ENCODE results near the gene PANK2. TPM values are rescaled to one million over a fixed set of nuclear protein-coding genes. Genes with fewer than 3 reads are reported as not detected.
A peak's percentile ranks its signal among the peaks of the same experiment; 100 is the strongest.

PANK2 gene
- total RNA-seq, 1 experiment from 2014 or later = 50.8 TPM

DNA sequence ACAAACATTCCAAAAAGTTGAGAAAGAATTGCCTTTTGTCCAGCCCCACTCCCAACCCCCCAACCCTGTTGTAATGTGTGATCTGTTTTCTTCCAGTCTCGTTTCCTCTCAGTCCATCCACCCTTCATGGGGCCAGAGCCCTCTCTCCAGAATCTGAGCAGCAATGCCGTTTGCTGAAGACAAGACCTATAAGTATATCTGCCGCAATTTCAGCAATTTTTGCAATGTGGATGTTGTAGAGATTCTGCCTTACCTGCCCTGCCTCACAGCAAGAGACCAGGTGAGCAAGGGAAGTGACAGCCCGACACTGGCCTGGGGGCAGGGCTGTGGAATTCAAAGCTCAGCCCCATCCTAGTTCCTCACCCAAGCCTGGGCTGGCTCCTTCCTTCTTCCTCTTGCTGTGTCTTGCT lies 34.7 kb upstream of the PANK2 start:
- TF ChIP-seq EZH2 (IDR thresholded peaks at IDR 0.05; ENCODE audit: low read length, unreplicated experiment) (no peak), EZH2phosphoT487 (IDR thresholded peaks at IDR 0.05; ENCODE audit: borderline replicate concordance, low read length) (no peak)
- TF ChIP-seq, protein P1, sequence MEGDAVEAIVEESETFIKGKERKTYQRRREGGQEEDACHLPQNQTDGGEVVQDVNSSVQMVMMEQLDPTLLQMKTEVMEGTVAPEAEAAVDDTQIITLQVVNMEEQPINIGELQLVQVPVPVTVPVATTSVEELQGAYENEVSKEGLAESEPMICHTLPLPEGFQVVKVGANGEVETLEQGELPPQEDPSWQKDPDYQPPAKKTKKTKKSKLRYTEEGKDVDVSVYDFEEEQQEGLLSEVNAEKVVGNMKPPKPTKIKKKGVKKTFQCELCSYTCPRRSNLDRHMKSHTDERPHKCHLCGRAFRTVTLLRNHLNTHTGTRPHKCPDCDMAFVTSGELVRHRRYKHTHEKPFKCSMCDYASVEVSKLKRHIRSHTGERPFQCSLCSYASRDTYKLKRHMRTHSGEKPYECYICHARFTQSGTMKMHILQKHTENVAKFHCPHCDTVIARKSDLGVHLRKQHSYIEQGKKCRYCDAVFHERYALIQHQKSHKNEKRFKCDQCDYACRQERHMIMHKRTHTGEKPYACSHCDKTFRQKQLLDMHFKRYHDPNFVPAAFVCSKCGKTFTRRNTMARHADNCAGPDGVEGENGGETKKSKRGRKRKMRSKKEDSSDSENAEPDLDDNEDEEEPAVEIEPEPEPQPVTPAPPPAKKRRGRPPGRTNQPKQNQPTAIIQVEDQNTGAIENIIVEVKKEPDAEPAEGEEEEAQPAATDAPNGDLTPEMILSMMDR (conservative IDR thresholded peaks at IDR 0.05; ENCODE audit: low read depth, low read length) = no peak
- Histone ChIP-seq H3K79me2 (ENCODE audit: low read length) (peaks cover 13% of the 10 kb centered on the region), H3K4me3 (ENCODE audit: low read length) (no peak overlapping the region), H3K4me1 (ENCODE audit: insufficient read depth, low read length) (0 out of 2 replicates have a peak, but pooled peaks cover 5% of the 10 kb centered on the region), H3K9me3 (ENCODE audit: low read length) (no peaks in the 10 kb centered on the region), H3K9ac (ENCODE audit: low read length) (no peak overlapping the region), H3K9me2 (replicated peaks; ENCODE audit: low read length) (no peaks in the 10 kb centered on the region), H3K27me3 (ENCODE audit: low read length) (no peaks in the 10 kb centered on the region), H3K27ac (ENCODE audit: low read length) (no peak overlapping the region), H3K4me2 (ENCODE audit: low read length) (no peak overlapping the region), H3F3A (ENCODE audit: low read length, unreplicated experiment) (no peaks in the 10 kb centered on the region), H4K20me1 (ENCODE audit: low read length) (no peaks in the 10 kb centered on the region), H2AFZ (ENCODE audit: low read length) (no peak overlapping the region), H3K36me3 (ENCODE audit: low read depth, low read length) (peaks cover 29% of the 10 kb centered on the region)
- ATAC-seq (peak; percentile 70), DNase-seq (peak; percentile 33)
- intact Hi-C loops (cut with micrococcal nuclease) = loop anchor here (2.0 kb wide), 1 partner anchor 34 kb away; the partner anchor contains the start of gene AP5S1
- ChIA-PET POLR2A (ENCODE audit: unreplicated experiment) (interaction anchor here (0.5 to 0.6 kb wide), 2 partner anchors 9 to 113 kb away, joined by 3 to 7 read pairs; no protein-coding TSS in a partner anchor), CTCF (interaction anchor here (0.5 to 1.4 kb wide), 5 partner anchors 11 to 324 kb away, joined by 3 to 6 read pairs (median 4); no protein-coding TSS in a partner anchor)
- BruUV-seq (replicated peaks) = no TSS peak

DNA sequence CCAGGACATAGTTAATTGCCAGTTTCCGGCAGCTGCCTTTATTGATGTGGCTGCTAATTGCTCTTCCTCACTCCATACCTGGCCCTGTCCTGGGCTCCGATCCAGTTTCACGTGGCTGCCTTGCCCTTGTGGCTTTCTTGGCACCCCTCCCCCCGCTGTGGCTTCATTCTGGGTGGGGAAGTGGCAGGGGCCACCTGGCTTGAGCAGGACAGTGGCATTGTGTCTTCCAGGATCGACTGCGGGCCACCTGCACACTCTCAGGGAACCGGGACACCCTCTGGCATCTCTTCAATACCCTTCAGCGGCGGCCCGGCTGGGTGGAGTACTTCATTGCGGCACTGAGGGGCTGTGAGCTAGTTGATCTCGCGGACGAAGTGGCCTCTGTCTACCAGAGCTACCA lies 31.8 kb upstream of the PANK2 start:
- POLR2A ChIA-PET (ENCODE audit: unreplicated experiment) = no interaction called here
- no peaks in the 10 kb centered on the region for H3K9me2 ChIP-seq (replicated peaks; ENCODE audit: low read length)
- CTCF ChIA-PET = no interaction called here
- no peaks in the 10 kb centered on the region for H3K9me3 ChIP-seq (ENCODE audit: low read length)
- H3F3A ChIP-seq (ENCODE audit: low read length, unreplicated experiment) = no peaks in the 10 kb centered on the region
- DNase-seq = no peak
- no peaks in the 10 kb centered on the region for H4K20me1 ChIP-seq (ENCODE audit: low read length)
- no peak overlapping the region for H3K9ac ChIP-seq (ENCODE audit: low read length)
- no peak overlapping the region for H3K27ac ChIP-seq (ENCODE audit: low read length)
- no peak for ATAC-seq
- 0 out of 2 replicates have a peak, but pooled peaks cover 5% of the 10 kb centered on the region for H3K4me1 ChIP-seq (ENCODE audit: insufficient read depth, low read length)
- H3K4me3 ChIP-seq (ENCODE audit: low read length) = no peak overlapping the region
- BruUV-seq (replicated peaks) = no TSS peak
- peaks cover under 1% of the 10 kb centered on the region; the same call in 1 of the 2 replicates for H3K79me2 ChIP-seq (ENCODE audit: low read length)
- H3K36me3 ChIP-seq (ENCODE audit: low read depth, low read length) = peaks cover 41% of the 10 kb centered on the region
- H3K27me3 ChIP-seq (ENCODE audit: low read length) = no peaks in the 10 kb centered on the region
- TF ChIP-seq EZH2 (IDR thresholded peaks at IDR 0.05; ENCODE audit: low read length, unreplicated experiment) (no peak), EZH2phosphoT487 (IDR thresholded peaks at IDR 0.05; ENCODE audit: borderline replicate concordance, low read length) (no peak)
- TF ChIP-seq, protein P1 (conservative IDR thresholded peaks at IDR 0.05; ENCODE audit: low read depth, low read length) = no peak
- H2AFZ ChIP-seq (ENCODE audit: low read length) = no peak overlapping the region
- intact Hi-C loops (cut with micrococcal nuclease) = no loop called here
- H3K4me2 ChIP-seq (ENCODE audit: low read length) = no peak overlapping the region

DNA sequence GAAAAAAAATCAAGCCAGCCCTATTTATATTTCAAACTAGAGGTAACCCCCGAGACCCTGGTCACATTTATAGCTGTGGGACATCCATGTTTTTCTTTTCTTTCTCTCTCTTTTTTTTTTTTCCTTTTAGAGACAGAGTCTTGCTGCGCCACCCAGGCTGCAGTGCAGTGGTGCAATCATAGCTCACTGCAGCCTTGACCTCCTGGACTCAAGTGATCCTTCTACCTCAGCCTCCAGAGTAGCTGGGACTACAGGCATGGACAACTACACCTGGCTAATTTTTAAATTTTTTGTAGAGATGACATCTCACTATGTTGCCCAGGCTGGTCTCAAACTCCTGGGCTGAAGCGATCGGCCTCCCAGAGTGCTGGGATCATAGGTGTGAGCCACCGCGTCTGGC lies 30.5 kb upstream of the PANK2 start:
- no peaks in the 10 kb centered on the region for H3F3A ChIP-seq (ENCODE audit: low read length, unreplicated experiment)
- H3K27me3 ChIP-seq (ENCODE audit: low read length) = no peaks in the 10 kb centered on the region
- DNase-seq (no peak), ATAC-seq (no peak)
- H3K9ac ChIP-seq (ENCODE audit: low read length) = no peak overlapping the region
- H2AFZ ChIP-seq (ENCODE audit: low read length) = no peak overlapping the region
- H3K79me2 ChIP-seq (ENCODE audit: low read length) = no peaks in the 10 kb centered on the region; the same call in 1 of the 2 replicates
- no peak overlapping the region for H3K27ac ChIP-seq (ENCODE audit: low read length)
- no peaks in the 10 kb centered on the region for H3K9me2 ChIP-seq (replicated peaks; ENCODE audit: low read length)
- H3K4me2 ChIP-seq (ENCODE audit: low read length) = no peak overlapping the region
- 0 out of 2 replicates have a peak, but pooled peaks cover 5% of the 10 kb centered on the region for H3K4me1 ChIP-seq (ENCODE audit: insufficient read depth, low read length)
- peaks cover 54% of the 10 kb centered on the region for H3K36me3 ChIP-seq (ENCODE audit: low read depth, low read length)
- no peaks in the 10 kb centered on the region for H3K9me3 ChIP-seq (ENCODE audit: low read length)
- intact Hi-C loops (cut with micrococcal nuclease) = no loop called here
- POLR2A ChIA-PET (ENCODE audit: unreplicated experiment) = no interaction called here
- CTCF ChIA-PET = no interaction called here
- TF ChIP-seq, protein P1 (conservative IDR thresholded peaks at IDR 0.05; ENCODE audit: low read depth, low read length) = no peak
- TF ChIP-seq EZH2 (IDR thresholded peaks at IDR 0.05; ENCODE audit: low read length, unreplicated experiment) (no peak), EZH2phosphoT487 (IDR thresholded peaks at IDR 0.05; ENCODE audit: borderline replicate concordance, low read length) (no peak)
- H4K20me1 ChIP-seq (ENCODE audit: low read length) = no peaks in the 10 kb centered on the region
- H3K4me3 ChIP-seq (ENCODE audit: low read length) = no peak overlapping the region
- BruUV-seq (replicated peaks) = no TSS peak

All from PC-3 (cell line).